Transverse colon (tissue), 4 donors: ENCODE data around the gene NGLY1. TPM values are rescaled to one million over a fixed set of nuclear protein-coding genes. Genes with fewer than 3 reads are reported as not detected.

Experiments used
- DNase-seq: peaks from one replicate; pipeline ENCODE4 v3.0.0-alpha.2; 2019
- H3K27ac ChIP-seq, 4 donors: fragments of 200-600 bp; sonication (generic); 2 replicates each; pipeline ENCODE4 v1.5.1; 2016 to 2018; ENCODE audit warnings: inconsistent platforms in 4 of 4
- H3K27me3 ChIP-seq: fragments of 200-600 bp; sonication (generic); 2 replicates; pipeline ENCODE4 v1.5.1; 2017; ENCODE audit warnings: inconsistent platforms
- H3K36me3 ChIP-seq, 4 donors: fragments of 200-600 bp; sonication (generic); 2 replicates each; pipeline ENCODE4 v1.5.1; 2017 to 2019; ENCODE audit warnings: inconsistent platforms in 4 of 4
- H3K4me1 ChIP-seq, 4 donors: fragments of 200-600 bp; sonication (generic); 2 replicates each; pipeline ENCODE4 v1.5.1; 2017 to 2020; ENCODE audit warnings: inconsistent platforms in 4 of 4
- H3K4me3 ChIP-seq, 4 donors: fragments of 200-600 bp; sonication (generic); 1 replicate in 1 of 4; 2 replicates in 3 of 4; pipeline versions ENCODE4 v1.5.1 to v1.6.1; 2017 to 2019; ENCODE audit warnings: inconsistent platforms in 4 of 4
- H3K9me3 ChIP-seq, 2 donors: fragments of 200-600 bp; sonication (generic); 2 replicates each; pipeline ENCODE4 v1.5.1; 2017 to 2019; ENCODE audit warnings: inconsistent platforms in 2 of 2
- EP300 ChIP-seq: sonication (generic); formaldehyde crosslinking; IDR thresholded peaks from one replicate; pipeline ENCODE4 v1.6.1; 2017; ENCODE audit warnings: antibody characterized with exemption, low read depth
- POLR2A ChIP-seq: fragments of 450-650 bp; IDR thresholded peaks from one replicate; pipeline ENCODE4 v1.6.1; 2016; ENCODE audit warnings: antibody characterized with exemption, mild to moderate bottlenecking, moderate library complexity
- POLR2AphosphoS5 ChIP-seq, 3 donors: sonication (generic); formaldehyde crosslinking; IDR thresholded peaks; one replicate each; pipeline ENCODE4 v1.6.1; 2016; ENCODE audit warnings: antibody characterized with exemption in 3 of 3
- WGBS, 2 donors: methylation state at CpG; one replicate each; pipeline ENCODE4 v1.1.5; 2018; ENCODE audit warnings: low coverage in 1 of 2; 5-methylcytosine and 5-hydroxymethylcytosine counted together
- in situ Hi-C, 4 donors: fragments of 200-750 bp; cut with MboI; loops; one replicate each; pipeline versions ENCODE4 v1.15.0 to v1.15.1; 2017; ENCODE audit warnings: low sequenced_read_pairs in 3 of 4, low pct_ligation_motif_present in 1 of 4, low pct_unique_long_range_greater_than_20kb in 1 of 4
- intact Hi-C: fragments of 100-400 bp; cut with DNase I; formaldehyde crosslinking; loops from one replicate; pipeline ENCODE4 v1.15.1; 2023; ENCODE audit warnings: low total_unique reads
- total RNA-seq, 4 donors: library from RNA; depleted of rRNA; stranded (reverse); fragments of >200 nt; gene quantifications; one replicate each; pipeline ENCODE4 v1.1.0, GENCODE V29; 2016
- TF ChIP-seq, protein P1 (sequence below), 5 experiments: fragments of 200-600 bp in 3 of 5; fragments of 450-650 bp in 2 of 5; sonication (generic) in 3 of 5; IDR thresholded peaks; 1 replicate in 2 of 5; 2 replicates in 3 of 5; pipeline ENCODE4 v1.5.1; 2016 to 2017; ENCODE audit warnings: antibody characterized with exemption in 5 of 5, inconsistent platforms in 3 of 5, mild to moderate bottlenecking in 2 of 5, moderate library complexity in 1 of 5

The NGLY1 gene
- total RNA-seq, 4 donors from 2014 or later = 44.9 to 154 (median 55.0) TPM

DNA sequence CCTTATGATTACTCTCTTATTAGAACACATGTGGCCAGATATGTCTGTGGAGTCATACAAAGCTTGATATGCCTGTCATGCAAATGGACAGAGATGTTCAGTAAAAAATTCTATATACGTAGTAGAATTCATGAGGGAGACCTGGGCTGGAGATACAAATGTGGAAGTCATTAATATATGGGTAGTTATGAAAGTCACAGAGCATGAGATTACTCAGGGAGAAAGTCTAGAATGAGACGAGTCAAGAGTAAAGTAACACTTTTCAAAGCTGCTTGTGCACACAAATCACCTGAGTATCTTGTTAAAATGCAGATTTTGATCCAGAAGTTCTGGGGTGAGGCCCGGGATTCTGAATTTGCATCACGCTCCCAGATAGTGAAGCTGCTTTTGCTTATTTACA is 35.1 kb upstream of the NGLY1 start:
- in situ Hi-C loops = no loop called here
- TF ChIP-seq POLR2AphosphoS5 (IDR thresholded peaks at IDR 0.05) (no peak), EP300 (no peak), POLR2A (no peak)
- TF ChIP-seq, protein P1, sequence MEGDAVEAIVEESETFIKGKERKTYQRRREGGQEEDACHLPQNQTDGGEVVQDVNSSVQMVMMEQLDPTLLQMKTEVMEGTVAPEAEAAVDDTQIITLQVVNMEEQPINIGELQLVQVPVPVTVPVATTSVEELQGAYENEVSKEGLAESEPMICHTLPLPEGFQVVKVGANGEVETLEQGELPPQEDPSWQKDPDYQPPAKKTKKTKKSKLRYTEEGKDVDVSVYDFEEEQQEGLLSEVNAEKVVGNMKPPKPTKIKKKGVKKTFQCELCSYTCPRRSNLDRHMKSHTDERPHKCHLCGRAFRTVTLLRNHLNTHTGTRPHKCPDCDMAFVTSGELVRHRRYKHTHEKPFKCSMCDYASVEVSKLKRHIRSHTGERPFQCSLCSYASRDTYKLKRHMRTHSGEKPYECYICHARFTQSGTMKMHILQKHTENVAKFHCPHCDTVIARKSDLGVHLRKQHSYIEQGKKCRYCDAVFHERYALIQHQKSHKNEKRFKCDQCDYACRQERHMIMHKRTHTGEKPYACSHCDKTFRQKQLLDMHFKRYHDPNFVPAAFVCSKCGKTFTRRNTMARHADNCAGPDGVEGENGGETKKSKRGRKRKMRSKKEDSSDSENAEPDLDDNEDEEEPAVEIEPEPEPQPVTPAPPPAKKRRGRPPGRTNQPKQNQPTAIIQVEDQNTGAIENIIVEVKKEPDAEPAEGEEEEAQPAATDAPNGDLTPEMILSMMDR (IDR thresholded peaks at IDR 0.05) = no peak
- H3K9me3 ChIP-seq = no peaks in the 10 kb centered on the region
- no peaks in the 10 kb centered on the region for H3K36me3 ChIP-seq
- H3K27me3 ChIP-seq = no peaks in the 10 kb centered on the region
- no peak for DNase-seq
- 78 to 83% methylated on average over 3 to 4 of the region's 4 CpGs for WGBS, 2 donors
- H3K27ac ChIP-seq = no peak overlapping the region
- no peak overlapping the region for H3K4me3 ChIP-seq
- H3K4me1 ChIP-seq = peaks cover 0 to 21% (median 3%) of the 10 kb centered on the region in 4 donors
- intact Hi-C loops = no loop called here

DNA sequence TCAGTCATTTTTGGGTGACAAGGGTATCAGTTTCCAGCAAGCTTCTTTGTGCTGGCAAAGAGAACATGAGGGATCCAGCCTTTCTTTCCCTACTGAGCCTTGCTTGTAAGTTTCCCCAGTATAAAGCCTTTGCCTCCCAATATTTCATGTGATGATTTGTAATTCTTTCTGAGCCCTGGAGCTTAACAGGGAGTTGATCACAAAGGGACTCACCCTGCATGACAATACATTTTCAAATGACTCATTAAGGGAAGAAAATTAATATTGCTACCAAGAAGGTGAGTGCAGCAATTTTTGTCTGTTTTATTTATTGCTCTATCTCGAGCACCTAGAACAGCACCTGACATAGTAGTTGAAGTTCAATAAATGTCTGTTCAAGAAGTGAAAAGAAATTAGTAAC is 34.4 kb upstream of the NGLY1 start:
- H3K9me3 ChIP-seq = no peaks in the 10 kb centered on the region
- no peak for DNase-seq
- TF ChIP-seq, protein P1 (IDR thresholded peaks at IDR 0.05) = no peak
- no peak for TF ChIP-seq POLR2AphosphoS5 (IDR thresholded peaks at IDR 0.05)
- no peak for TF ChIP-seq EP300
- TF ChIP-seq POLR2A = no peak
- in situ Hi-C loops (no loop called here), intact Hi-C loops (no loop called here)
- no peak overlapping the region for H3K4me3 ChIP-seq
- WGBS, 2 donors = 51% methylated on average over 1 of the region's 1 CpG; no CpG with 5 or more reads in 1 of the 2 donors
- no peaks in the 10 kb centered on the region for H3K27me3 ChIP-seq
- no peaks in the 10 kb centered on the region for H3K36me3 ChIP-seq
- peaks cover 0 to 21% (median 3%) of the 10 kb centered on the region in 4 donors for H3K4me1 ChIP-seq
- H3K27ac ChIP-seq = no peak overlapping the region

DNA sequence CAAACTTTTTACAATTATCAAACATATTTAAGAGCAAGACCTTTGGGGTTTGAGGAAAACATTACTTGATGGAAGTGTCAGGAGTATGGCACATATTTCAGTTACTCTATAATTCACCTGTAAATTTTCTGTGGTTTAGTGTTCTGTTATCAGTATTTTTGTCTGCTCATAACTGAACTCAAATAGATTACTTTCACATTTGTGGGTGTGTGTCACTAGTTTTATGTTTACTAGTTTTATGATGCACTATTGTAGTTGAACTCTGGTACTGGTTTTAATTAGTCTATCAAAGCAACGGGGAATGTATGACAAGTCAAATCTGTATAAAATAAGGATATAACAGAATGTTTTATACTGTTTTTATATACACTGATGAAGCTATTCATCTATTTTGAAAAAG is 33.9 kb upstream of the NGLY1 start:
- peaks cover 0 to 21% (median 3%) of the 10 kb centered on the region in 4 donors for H3K4me1 ChIP-seq
- H3K27me3 ChIP-seq = no peaks in the 10 kb centered on the region
- intact Hi-C loops (no loop called here), in situ Hi-C loops (no loop called here)
- no peak for TF ChIP-seq POLR2AphosphoS5 (IDR thresholded peaks at IDR 0.05)
- TF ChIP-seq POLR2A = no peak
- TF ChIP-seq EP300 = no peak
- TF ChIP-seq, protein P1 (IDR thresholded peaks at IDR 0.05) = no peak
- no peak overlapping the region for H3K4me3 ChIP-seq
- H3K36me3 ChIP-seq = no peaks in the 10 kb centered on the region
- 28 to 45% methylated on average over 1 of the region's 1 CpG for WGBS, 2 donors
- no peak for DNase-seq
- no peaks in the 10 kb centered on the region for H3K9me3 ChIP-seq
- no peak overlapping the region for H3K27ac ChIP-seq

DNA sequence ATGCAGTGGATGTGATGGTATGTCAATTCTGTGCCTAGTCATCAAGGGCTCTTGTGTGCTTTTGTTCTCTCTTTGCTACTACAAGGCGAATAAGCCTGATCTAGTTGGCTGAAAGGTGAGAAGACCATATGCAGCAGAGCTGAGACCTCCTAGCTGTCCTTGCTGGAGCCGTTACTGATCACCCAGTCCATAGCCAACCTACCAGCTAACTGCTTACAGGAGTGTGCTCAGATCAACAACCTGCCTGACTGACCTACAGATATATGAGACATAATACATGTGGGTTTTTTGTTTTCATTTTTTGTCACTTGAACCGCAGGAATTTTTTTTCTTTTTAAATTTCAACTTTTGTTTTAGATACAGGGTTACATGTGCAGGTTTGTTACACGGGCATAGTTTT is 29.4 kb upstream of the NGLY1 start:
- TF ChIP-seq, protein P1 (IDR thresholded peaks at IDR 0.05) = no peak
- TF ChIP-seq EP300 = no peak
- Histone ChIP-seq H3K4me3 (no peak overlapping the region), H3K36me3 (no peaks in the 10 kb centered on the region), H3K4me1 (peaks cover 0 to 11% (median 2%) of the 10 kb centered on the region in 4 donors), H3K9me3 (no peaks in the 10 kb centered on the region), H3K27ac (no peak overlapping the region), H3K27me3 (no peaks in the 10 kb centered on the region)
- 85 to 86% methylated on average over 4 of the region's 4 CpGs for WGBS, 2 donors
- in situ Hi-C loops = no loop called here
- intact Hi-C loops = no loop called here
- no peak for DNase-seq
